GM12872 (cell line): Measurements from ENCODE around the gene KRTAP5-8.
"Not testable (repeated sequence)": the region's sequence is repeated elsewhere in the genome, so short reads cannot be mapped to it uniquely, and the experiment has no call there.

Experiments used
- TF ChIP-seq, protein P1 (sequence below): IDR thresholded peaks from 3 replicates; pipeline ENCODE4 v1.5.1; 2011; ENCODE audit warnings: low read depth, mild to moderate bottlenecking, low read length, moderate library complexity; ENCODE audit not compliant: insufficient read depth

The KRTAP5-8 gene

DNA sequence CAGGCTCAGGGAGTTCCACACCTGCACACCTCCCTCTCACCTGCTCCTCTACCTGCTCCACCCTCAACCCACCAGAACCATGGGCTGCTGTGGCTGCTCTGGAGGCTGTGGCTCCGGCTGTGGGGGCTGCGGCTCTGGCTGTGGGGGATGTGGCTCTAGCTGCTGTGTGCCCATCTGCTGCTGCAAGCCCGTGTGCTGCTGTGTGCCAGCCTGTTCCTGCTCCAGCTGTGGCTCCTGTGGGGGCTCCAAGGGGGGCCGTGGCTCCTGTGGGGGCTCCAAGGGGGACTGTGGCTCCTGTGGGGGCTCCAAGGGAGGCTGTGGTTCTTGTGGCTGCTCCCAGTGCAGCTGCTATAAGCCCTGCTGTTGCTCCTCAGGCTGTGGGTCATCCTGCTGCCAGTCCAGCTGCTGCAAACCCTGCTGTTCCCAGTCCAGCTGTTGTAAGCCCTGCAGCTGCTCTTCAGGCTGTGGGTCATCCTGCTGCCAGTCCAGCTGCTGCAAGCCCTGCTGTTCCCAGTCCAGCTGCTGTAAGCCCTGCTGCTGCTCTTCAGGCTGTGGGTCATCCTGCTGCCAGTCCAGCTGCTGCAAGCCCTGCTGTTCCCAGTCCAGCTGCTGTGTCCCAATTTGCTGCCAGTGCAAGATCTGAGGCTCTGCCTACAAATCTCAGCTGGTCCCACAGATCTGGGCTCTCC lies at the start of gene KRTAP5-8:
TSS of gene KRTAP5-8 (plus strand) at position 49 of the 689 bp plus-strand sequence. CDS start at position 80, 31 bp downstream.
- TF ChIP-seq, protein P1, sequence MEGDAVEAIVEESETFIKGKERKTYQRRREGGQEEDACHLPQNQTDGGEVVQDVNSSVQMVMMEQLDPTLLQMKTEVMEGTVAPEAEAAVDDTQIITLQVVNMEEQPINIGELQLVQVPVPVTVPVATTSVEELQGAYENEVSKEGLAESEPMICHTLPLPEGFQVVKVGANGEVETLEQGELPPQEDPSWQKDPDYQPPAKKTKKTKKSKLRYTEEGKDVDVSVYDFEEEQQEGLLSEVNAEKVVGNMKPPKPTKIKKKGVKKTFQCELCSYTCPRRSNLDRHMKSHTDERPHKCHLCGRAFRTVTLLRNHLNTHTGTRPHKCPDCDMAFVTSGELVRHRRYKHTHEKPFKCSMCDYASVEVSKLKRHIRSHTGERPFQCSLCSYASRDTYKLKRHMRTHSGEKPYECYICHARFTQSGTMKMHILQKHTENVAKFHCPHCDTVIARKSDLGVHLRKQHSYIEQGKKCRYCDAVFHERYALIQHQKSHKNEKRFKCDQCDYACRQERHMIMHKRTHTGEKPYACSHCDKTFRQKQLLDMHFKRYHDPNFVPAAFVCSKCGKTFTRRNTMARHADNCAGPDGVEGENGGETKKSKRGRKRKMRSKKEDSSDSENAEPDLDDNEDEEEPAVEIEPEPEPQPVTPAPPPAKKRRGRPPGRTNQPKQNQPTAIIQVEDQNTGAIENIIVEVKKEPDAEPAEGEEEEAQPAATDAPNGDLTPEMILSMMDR, result not testable (repeated sequence)

DNA sequence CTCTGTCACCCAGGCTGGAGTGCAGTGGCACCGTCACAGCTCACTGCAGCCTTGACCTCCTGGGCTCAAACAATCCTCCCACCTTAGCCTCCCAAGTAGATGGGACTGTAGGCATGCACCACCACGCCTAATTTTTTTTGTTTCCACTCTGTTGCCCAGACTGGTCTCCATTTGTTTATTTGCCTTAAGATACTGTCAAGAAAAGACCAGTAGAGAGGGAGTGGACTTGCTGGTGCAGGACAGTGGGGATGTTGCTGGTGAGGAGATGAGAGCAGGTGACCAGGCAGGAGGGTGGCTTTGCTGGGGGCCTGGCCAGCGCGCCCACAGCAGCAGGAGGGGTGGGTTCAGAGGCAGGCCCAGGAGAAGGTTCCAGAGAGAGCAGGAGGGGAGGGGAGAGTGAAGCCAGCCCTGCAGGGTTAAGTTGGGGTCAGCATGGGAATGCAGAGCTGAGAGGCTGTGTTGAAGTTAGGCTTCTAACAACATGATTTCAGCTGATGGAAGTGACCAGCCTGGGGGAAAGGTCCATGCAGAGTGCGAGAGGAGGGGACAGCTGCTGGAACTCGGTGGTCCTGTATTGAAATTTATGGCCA lies 49.0 kb upstream of the KRTAP5-8 start:
- TF ChIP-seq, protein P1, result no peak

- TF ChIP-seq, protein P1, result no peak
Measured at GRCh38 chr11:71489311-71490043, 48.3 kb upstream of the KRTAP5-8 start.

DNA sequence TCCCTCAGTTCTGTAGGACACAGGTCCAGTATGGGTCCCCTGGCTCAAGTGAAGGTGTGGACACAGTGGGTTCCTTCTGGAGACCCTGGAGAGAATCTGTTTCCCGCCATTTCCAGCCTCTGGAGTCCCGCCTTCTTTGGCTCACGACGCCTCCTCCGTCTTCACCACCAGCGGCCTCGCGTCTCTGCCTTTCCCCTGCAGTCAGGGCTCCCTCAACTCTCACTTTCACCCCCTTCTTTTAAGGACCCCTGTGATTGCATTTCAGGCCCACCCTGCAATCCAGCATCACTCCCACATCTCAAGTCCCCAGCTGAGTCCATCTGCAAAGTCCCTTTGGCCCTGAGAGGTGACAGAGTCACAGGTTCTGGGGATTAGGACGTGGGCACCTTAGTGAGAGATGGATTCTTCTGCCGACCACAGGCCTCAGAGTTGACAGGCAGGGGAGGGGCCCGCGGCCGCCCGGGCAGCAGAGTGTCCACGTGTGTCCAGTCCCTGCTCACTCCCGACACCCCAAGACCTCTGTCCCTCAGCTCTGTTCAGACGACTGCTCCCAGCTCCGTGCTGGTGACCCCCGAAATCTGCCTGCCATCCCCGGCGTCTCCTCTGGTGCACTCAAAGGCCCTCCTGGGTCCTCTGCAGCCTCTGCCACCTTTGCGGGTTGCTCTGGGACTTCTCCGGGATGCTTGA lies 47.6 kb upstream of the KRTAP5-8 start:
- TF ChIP-seq, protein P1, result no peak

GRCh38 chr11:71490731-71491390 lies 47.0 kb upstream of the KRTAP5-8 start:
- TF ChIP-seq, protein P1, result no peak

DNA sequence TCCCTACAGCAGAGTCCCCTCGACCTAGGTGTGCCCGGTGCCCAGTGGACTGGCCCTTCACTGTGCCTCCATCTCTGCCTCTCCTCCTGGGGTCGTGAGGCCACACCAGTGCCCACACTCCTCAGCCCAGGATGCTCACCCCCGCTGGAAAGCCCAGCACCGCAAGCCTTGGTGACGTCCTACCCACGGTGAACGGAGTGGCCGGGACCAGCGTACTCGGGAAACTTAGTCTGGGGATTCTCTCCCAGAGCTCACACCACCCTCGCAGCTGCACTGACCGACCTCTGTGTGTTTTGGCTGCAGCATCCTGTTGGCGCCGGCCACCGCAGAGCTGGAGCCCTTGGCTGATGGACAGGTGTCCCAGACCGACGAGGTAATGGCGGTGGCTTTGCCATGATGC lies 46.3 kb upstream of the KRTAP5-8 start:
- TF ChIP-seq, protein P1, result no peak
